HEK293T (cell line): ENCODE measurements around the gene CRNN.

Source experiments
- CTCF ChIA-PET: fragments of 350-600 bp; formaldehyde crosslinking; extraction: SDS; loops from one replicate; lab custom pipeline; 2021; ENCODE audit warnings: antibody characterized with exemption, inconsistent platforms; lab: Yijun Ruan, JAX
- POLR2A ChIA-PET: fragments of 350-600 bp; formaldehyde crosslinking; extraction: SDS; loops from one replicate; lab custom pipeline; 2020; ENCODE audit warnings: antibody characterized with exemption, inconsistent platforms; lab: Yijun Ruan, JAX
- DNase-seq: peaks from one replicate; pipeline ENCODE4 v3.0.0; 2012; ENCODE audit warnings: mixed read lengths; ENCODE audit errors: extremely low spot score
- ARNT ChIP-seq: fragments of 450-650 bp; IDR thresholded peaks from 2 replicates; pipeline ENCODE4 v1.6.1; 2017; ENCODE audit warnings: mild to moderate bottlenecking
- BHLHE40 ChIP-seq: fragments of 450-650 bp; IDR thresholded peaks from 2 replicates; pipeline ENCODE4 v1.6.1; 2016; ENCODE audit warnings: mild to moderate bottlenecking, moderate library complexity, borderline replicate concordance
- CTBP1 ChIP-seq: fragments of 450-650 bp; IDR thresholded peaks from 2 replicates; pipeline ENCODE4 v1.6.1; 2016; ENCODE audit warnings: borderline replicate concordance
- ELF4 ChIP-seq: fragments of 450-650 bp; IDR thresholded peaks from 2 replicates; pipeline ENCODE4 v1.6.1; 2017; ENCODE audit warnings: antibody characterized with exemption
- FOXA1 ChIP-seq: fragments of 450-650 bp; IDR thresholded peaks from 2 replicates; pipeline ENCODE4 v1.6.1; 2016; ENCODE audit warnings: mild to moderate bottlenecking
- FOXK2 ChIP-seq: fragments of 450-650 bp; IDR thresholded peaks from 2 replicates; pipeline ENCODE4 v1.6.1; 2016; ENCODE audit warnings: mild to moderate bottlenecking
- FOXM1 ChIP-seq: fragments of 450-650 bp; IDR thresholded peaks from 2 replicates; pipeline ENCODE4 v1.6.1; 2017; ENCODE audit warnings: mild to moderate bottlenecking, borderline replicate concordance
- HDGF ChIP-seq: fragments of 450-650 bp; IDR thresholded peaks from 2 replicates; pipeline ENCODE4 v1.6.1; 2017; ENCODE audit warnings: antibody characterized with exemption, borderline replicate concordance
- L3MBTL2 ChIP-seq: fragments of 450-650 bp; conservative IDR thresholded peaks from 2 replicates; pipeline ENCODE4 v1.6.1; 2016; ENCODE audit warnings: mild to moderate bottlenecking
- LEF1 ChIP-seq: fragments of 450-650 bp; IDR thresholded peaks from 2 replicates; pipeline ENCODE4 v1.6.1; 2017; ENCODE audit warnings: mild to moderate bottlenecking, borderline replicate concordance
- NFRKB ChIP-seq: fragments of 450-650 bp; IDR thresholded peaks from 2 replicates; pipeline ENCODE4 v1.6.1; 2016; ENCODE audit warnings: mild to moderate bottlenecking, moderate library complexity
- PKNOX1 ChIP-seq: fragments of 450-650 bp; IDR thresholded peaks from 2 replicates; pipeline ENCODE4 v1.6.1; 2016
- SP1 ChIP-seq: fragments of 450-650 bp; IDR thresholded peaks from 2 replicates; pipeline ENCODE4 v1.6.1; 2017
- SUZ12 ChIP-seq: fragments of 450-650 bp; IDR thresholded peaks from 2 replicates; pipeline ENCODE4 v1.6.1; 2016; ENCODE audit warnings: mild to moderate bottlenecking
- TARDBP ChIP-seq: fragments of 450-650 bp; IDR thresholded peaks from 2 replicates; pipeline ENCODE4 v1.6.1; 2016
- ZNF384 ChIP-seq: fragments of 450-650 bp; IDR thresholded peaks from 2 replicates; pipeline ENCODE4 v1.6.1; 2016

The CRNN gene

GRCh38 chr1:152458384-152459185 is 44.5 kb upstream of the CRNN start:
- DNase-seq = peak; percentile 75
- no peak for TF ChIP-seq ZNF384
- TF ChIP-seq L3MBTL2 = no peak
- TF ChIP-seq FOXA1 = no peak
- TF ChIP-seq ARNT = no peak
- TF ChIP-seq PKNOX1 = no peak
- no peak for TF ChIP-seq BHLHE40
- no peak for TF ChIP-seq CTBP1
- TF ChIP-seq LEF1 = no peak
- TF ChIP-seq FOXM1 = no peak
- TF ChIP-seq TARDBP = no peak
- TF ChIP-seq FOXK2 = no peak
- no peak for TF ChIP-seq ELF4
- no peak for TF ChIP-seq HDGF
- no peak for TF ChIP-seq NFRKB
- POLR2A ChIA-PET = interaction anchor here (2.0 kb wide), 1 partner anchor 270 kb away, joined by 10 read pairs; no protein-coding TSS in a partner anchor
- CTCF ChIA-PET = interaction anchor here (0.5 to 3.0 kb wide), 37 partner anchors 10 to 489 kb away, joined by 3 to 64 read pairs (median 3); no protein-coding TSS in a partner anchor

GRCh38 chr1:152457561-152457960 is 43.5 kb upstream of the CRNN start:
- no peak for TF ChIP-seq NFRKB
- TF ChIP-seq ARNT = no peak
- no peak for TF ChIP-seq SUZ12
- DNase-seq = no peak
- ChIA-PET CTCF (interaction anchor here (0.8 to 3.0 kb wide), 11 partner anchors 9 to 488 kb away, joined by 3 to 64 read pairs (median 5); no protein-coding TSS in a partner anchor), POLR2A (no interaction called here)

- no peak for DNase-seq
- no peak for TF ChIP-seq TARDBP
- no peak for TF ChIP-seq ELF4
- TF ChIP-seq FOXA1 = no peak
- no peak for TF ChIP-seq CTBP1
- no peak for TF ChIP-seq SP1
- no peak for TF ChIP-seq BHLHE40
- no peak for TF ChIP-seq PKNOX1
- no peak for TF ChIP-seq FOXM1
- no peak for TF ChIP-seq SUZ12
- no peak for TF ChIP-seq HDGF
- TF ChIP-seq LEF1 = no peak
- TF ChIP-seq ARNT = no peak
- TF ChIP-seq ZNF384 = no peak
- TF ChIP-seq FOXK2 = no peak
- TF ChIP-seq L3MBTL2 = no peak
- no peak for TF ChIP-seq NFRKB
- POLR2A ChIA-PET = no interaction called here
- CTCF ChIA-PET = interaction anchor here (3.0 kb wide), 1 partner anchor 271 kb away, joined by 64 read pairs; no protein-coding TSS in a partner anchor
Observed at GRCh38 chr1:152457071-152457470, 43.0 kb upstream of the CRNN start.

GRCh38 chr1:152451254-152451653 is 37.2 kb upstream of the CRNN start:
- no peak for DNase-seq
- TF ChIP-seq FOXA1 (no peak), ELF4 (no peak), ARNT (no peak), PKNOX1 (no peak), FOXM1 (no peak), CTBP1 (no peak), TARDBP (no peak), L3MBTL2 (no peak), BHLHE40 (no peak), SUZ12 (no peak), LEF1 (no peak), NFRKB (no peak)
- POLR2A ChIA-PET = no interaction called here
- CTCF ChIA-PET = no interaction called here

GRCh38 chr1:152449661-152450060 is 35.6 kb upstream of the CRNN start:
- POLR2A ChIA-PET = no interaction called here
- no peak for DNase-seq
- CTCF ChIA-PET = interaction anchor here (2.6 kb wide), 1 partner anchor 9 kb away, joined by 17 read pairs; no protein-coding TSS in a partner anchor
- no peak for TF ChIP-seq BHLHE40
- no peak for TF ChIP-seq PKNOX1
- TF ChIP-seq HDGF = no peak
- TF ChIP-seq FOXM1 = no peak
- TF ChIP-seq FOXA1 = no peak
- no peak for TF ChIP-seq CTBP1
- TF ChIP-seq SP1 = no peak
- no peak for TF ChIP-seq TARDBP
- no peak for TF ChIP-seq L3MBTL2
- TF ChIP-seq ELF4 = no peak
- TF ChIP-seq LEF1 = no peak
- no peak for TF ChIP-seq NFRKB
- no peak for TF ChIP-seq ARNT
- TF ChIP-seq ZNF384 = no peak
